H9 (cell line): ENCODE data around the gene PEMT. TPM values are rescaled to one million over a fixed set of nuclear protein-coding genes. Genes with fewer than 3 reads are reported as not detected.

Experiments
- DNase-seq: peaks from one replicate; pipeline ENCODE4 v3.0.0-alpha.2; 2017
- H2AFZ ChIP-seq: one replicate; pipeline ENCODE4 v1.6.1; 2013; ENCODE audit warnings: mild to moderate bottlenecking, low read length, control low read depth, moderate library complexity
- H2AK5ac ChIP-seq: 2 replicates; pipeline ENCODE4 v1.6.1; 2013; ENCODE audit warnings: low read length, control low read depth, mixed read lengths; ENCODE audit not compliant: insufficient read length
- H2BK120ac ChIP-seq: one replicate; pipeline ENCODE4 v1.6.1; 2013; ENCODE audit warnings: low read depth, mild to moderate bottlenecking, low read length, control low read depth, inconsistent platforms; ENCODE audit not compliant: poor library complexity, severe bottlenecking
- H2BK12ac ChIP-seq: 2 replicates; pipeline ENCODE4 v1.6.1; 2013; ENCODE audit warnings: low read length, control low read depth, mixed read lengths, low read depth; ENCODE audit not compliant: insufficient read length
- H2BK15ac ChIP-seq: 2 replicates; pipeline ENCODE4 v1.6.1; 2013; ENCODE audit warnings: low read depth, low read length, control low read depth
- H2BK20ac ChIP-seq: one replicate; pipeline ENCODE4 v1.6.1; 2013; ENCODE audit warnings: low read depth, mild to moderate bottlenecking, low read length, control low read depth, inconsistent platforms; ENCODE audit not compliant: poor library complexity, severe bottlenecking
- H2BK5ac ChIP-seq: 2 replicates; pipeline ENCODE4 v1.6.1; 2013; ENCODE audit warnings: low read length, control low read depth, mixed read lengths; ENCODE audit not compliant: insufficient read length
- H3K14ac ChIP-seq: 2 replicates; pipeline ENCODE4 v1.6.1; 2013; ENCODE audit warnings: low read length, control low read depth; ENCODE audit not compliant: insufficient read depth
- H3K18ac ChIP-seq: 2 replicates; pipeline ENCODE4 v1.6.1; 2013; ENCODE audit warnings: low read depth, mild to moderate bottlenecking, mixed read lengths, low read length, control low read depth; ENCODE audit not compliant: insufficient read length
- H3K23ac ChIP-seq: 2 replicates; pipeline ENCODE4 v1.6.1; 2013; ENCODE audit warnings: low read length, control low read depth, mixed read lengths, low read depth; ENCODE audit not compliant: insufficient read length
- H3K23me2 ChIP-seq: 2 replicates; pipeline ENCODE4 v1.6.1; 2013; ENCODE audit warnings: low read depth, mild to moderate bottlenecking, mixed read lengths, low read length, control low read depth; ENCODE audit not compliant: insufficient read length, poor library complexity, severe bottlenecking
- H3K27ac ChIP-seq: 2 replicates; pipeline ENCODE4 v1.5.1; 2013; ENCODE audit warnings: low read length, control low read depth, mixed read lengths, low read depth; ENCODE audit not compliant: insufficient read length
- H3K27me3 ChIP-seq: 2 replicates; pipeline ENCODE4 v1.6.1; 2013; ENCODE audit warnings: low read length, control low read depth, inconsistent platforms; ENCODE audit not compliant: insufficient read depth
- H3K4ac ChIP-seq: 2 replicates; pipeline ENCODE4 v1.6.1; 2013; ENCODE audit warnings: low read depth, mild to moderate bottlenecking, control low read depth, inconsistent platforms, low read length, moderate library complexity
- H3K4me1 ChIP-seq: 2 replicates; pipeline ENCODE4 v1.6.1; 2013; ENCODE audit warnings: low read length, control low read depth, inconsistent platforms; ENCODE audit not compliant: insufficient read depth
- H3K4me2 ChIP-seq: 2 replicates; pipeline ENCODE4 v1.6.1; 2013; ENCODE audit warnings: low read length, control low read depth, mixed read lengths; ENCODE audit not compliant: insufficient read length, insufficient read depth
- H3K56ac ChIP-seq: 2 replicates; pipeline ENCODE4 v1.6.1; 2013; ENCODE audit warnings: low read depth, mild to moderate bottlenecking, mixed read lengths, low read length, control low read depth; ENCODE audit not compliant: insufficient read length
- H3K79me1 ChIP-seq: 2 replicates; pipeline ENCODE4 v1.6.1; 2013; ENCODE audit warnings: low read depth, mild to moderate bottlenecking, moderate library complexity, low read length, control low read depth, inconsistent platforms; ENCODE audit not compliant: insufficient read depth, poor library complexity, severe bottlenecking
- H3K79me2 ChIP-seq: 2 replicates; pipeline ENCODE4 v1.6.1; 2013; ENCODE audit warnings: low read length, control low read depth, inconsistent platforms; ENCODE audit not compliant: insufficient read depth
- H3K9ac ChIP-seq: 2 replicates; pipeline ENCODE4 v1.6.1; 2013; ENCODE audit warnings: low read length, control low read depth, mixed read lengths; ENCODE audit not compliant: insufficient read length; ENCODE audit errors: extremely low read depth
- H3K9me3 ChIP-seq: one replicate; pipeline ENCODE4 v1.6.1; 2013; ENCODE audit warnings: low read depth, low read length, inconsistent platforms; ENCODE audit not compliant: control insufficient read depth
- H3T11ph ChIP-seq: one replicate; pipeline ENCODE4 v1.6.1; 2013; ENCODE audit warnings: mild to moderate bottlenecking, low read length, control low read depth, inconsistent platforms
- H4K20me1 ChIP-seq: one replicate; pipeline ENCODE4 v1.6.1; 2013; ENCODE audit not compliant: control insufficient read depth, insufficient read length, insufficient read depth
- H4K5ac ChIP-seq: 2 replicates; pipeline ENCODE4 v1.6.1; 2013; ENCODE audit warnings: low read depth, mild to moderate bottlenecking, mixed read lengths, low read length, control low read depth; ENCODE audit not compliant: insufficient read length
- H4K8ac ChIP-seq: replicated peaks from 2 replicates; pipeline ENCODE4 v1.6.1; 2013; ENCODE audit warnings: low read length, control low read depth, mixed read lengths, low read depth; ENCODE audit not compliant: insufficient read length
- H4K91ac ChIP-seq: 2 replicates; pipeline ENCODE4 v1.6.1; 2013; ENCODE audit warnings: low read depth, mild to moderate bottlenecking, moderate library complexity, mixed read lengths, low read length, control low read depth; ENCODE audit not compliant: insufficient read length
- H3K27ac Mint-ChIP-seq, 3 experiments: 2 replicates in 2 of 3; 3 replicates in 1 of 3; pipeline ENCODE4 v1.8.0; 2020 to 2021; ENCODE audit warnings: mixed read lengths in 3 of 3, mild to moderate bottlenecking in 1 of 3, moderate library complexity in 1 of 3
- H3K27me3 Mint-ChIP-seq: 2 replicates; pipeline ENCODE4 v1.8.0; 2021; ENCODE audit warnings: low read depth, mild to moderate bottlenecking, moderate library complexity, mixed read lengths
- H3K36me3 Mint-ChIP-seq, 3 experiments: 2 replicates in 2 of 3; 3 replicates in 1 of 3; pipeline ENCODE4 v1.8.0; 2020 to 2021; ENCODE audit warnings: low read depth in 3 of 3, mixed read lengths in 3 of 3; ENCODE audit not compliant: insufficient read depth in 1 of 3
- H3K4me1 Mint-ChIP-seq, 2 experiments: 2 replicates each; pipeline ENCODE4 v1.8.0; 2020; ENCODE audit warnings: mixed read lengths in 2 of 2
- H3K4me3 Mint-ChIP-seq, 2 experiments: 2 replicates in 1 of 2; 3 replicates in 1 of 2; pipeline ENCODE4 v1.8.0; 2020 to 2021; ENCODE audit warnings: mild to moderate bottlenecking in 2 of 2, mixed read lengths in 2 of 2, moderate library complexity in 1 of 2
- H3K9me3 Mint-ChIP-seq, 2 experiments: 2 replicates in 1 of 2; 3 replicates in 1 of 2; pipeline ENCODE4 v1.8.0; 2020; ENCODE audit warnings: mild to moderate bottlenecking in 2 of 2, mixed read lengths in 2 of 2, moderate library complexity in 1 of 2
- WGBS: extraction: QIAGEN DNeasy Blood & Tissue Kit; methylation state at CpG from one replicate; pipeline ENCODE4 v1.1.7; 2013; ENCODE audit warnings: missing lambda C conversion rate, low lambda C conversion rate, mixed read lengths; ENCODE audit not compliant: insufficient read length; ENCODE audit errors: extremely low coverage; 5-methylcytosine and 5-hydroxymethylcytosine counted together
- total RNA-seq: library from RNA; stranded (reverse); gene quantifications from 2 replicates; pipeline ENCODE4 v1.2.1, GENCODE V29; 2021
- TF ChIP-seq, protein P1 (sequence below): fragments of 200-600 bp; sonication (generic); conservative IDR thresholded peaks from 3 replicates; pipeline ENCODE4 v1.8.0; 2021; ENCODE audit warnings: antibody characterized with exemption, mild to moderate bottlenecking

PEMT gene
- total RNA-seq, 1 experiment from 2014 or later = 63.2 TPM

DNA sequence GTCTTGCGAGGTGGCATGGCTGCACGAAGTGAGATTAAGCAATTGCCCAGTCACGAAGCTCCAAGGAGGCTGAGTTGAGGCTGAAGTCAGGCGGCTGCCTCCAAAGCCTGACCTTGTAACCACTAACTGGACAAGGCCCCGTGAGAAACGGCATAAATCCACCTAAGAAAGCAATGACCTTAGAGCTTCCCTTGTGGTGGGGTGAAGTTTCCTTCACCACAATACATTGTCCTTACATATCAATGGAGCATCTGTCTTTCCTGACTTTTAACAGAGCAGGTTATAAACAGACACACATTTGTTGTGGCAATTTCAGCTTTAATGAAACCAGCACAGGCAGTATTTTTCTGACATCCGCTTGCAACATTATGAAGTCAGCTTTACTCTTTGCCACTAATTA lies 117.2 kb downstream of the PEMT start:
- Histone ChIP-seq H2AFZ (no peak overlapping the region), H3K23ac (no peak overlapping the region), H2BK120ac (no peak overlapping the region), H3K23me2 (peaks cover 4% of the 10 kb centered on the region), H3K9me3 (no peaks in the 10 kb centered on the region), H3K79me2 (peaks cover 3% of the 10 kb centered on the region; the same call in 1 of the 2 replicates), H3K56ac (no peak overlapping the region), H2AK5ac (no peak overlapping the region), H3K4me2 (no peak overlapping the region), H4K20me1 (no peaks in the 10 kb centered on the region), H3T11ph (no peak overlapping the region), H2BK5ac (no peak overlapping the region), H3K9ac (no peak overlapping the region), H4K8ac (no peak overlapping the region), H3K4me1 (no peaks in the 10 kb centered on the region), H3K79me1 (peaks cover 3% of the 10 kb centered on the region), H4K5ac (no peak overlapping the region), H3K27ac (no peak overlapping the region), H3K14ac (no peak overlapping the region), H3K18ac (no peak overlapping the region), H2BK20ac (no peak overlapping the region), H2BK15ac (no peak overlapping the region), H3K27me3 (no peaks in the 10 kb centered on the region), H4K91ac (no peak overlapping the region), H3K4ac (no peak overlapping the region), H2BK12ac (no peak overlapping the region)
- peaks cover 38% of the 10 kb centered on the region for H3K27me3 Mint-ChIP-seq
- peak overlapping the region in 1 of 3 experiments; percentile 76; a peak in 1 of 7 replicates for H3K27ac Mint-ChIP-seq
- H3K9me3 Mint-ChIP-seq = no peaks in the 10 kb centered on the region; a peak in 1 of 5 replicates
- WGBS = no CpG with 5 or more reads among the region's 7 CpGs
- H3K4me1 Mint-ChIP-seq = peaks cover 13 to 15% of the 10 kb centered on the region in 2 experiments
- TF ChIP-seq, protein P1, sequence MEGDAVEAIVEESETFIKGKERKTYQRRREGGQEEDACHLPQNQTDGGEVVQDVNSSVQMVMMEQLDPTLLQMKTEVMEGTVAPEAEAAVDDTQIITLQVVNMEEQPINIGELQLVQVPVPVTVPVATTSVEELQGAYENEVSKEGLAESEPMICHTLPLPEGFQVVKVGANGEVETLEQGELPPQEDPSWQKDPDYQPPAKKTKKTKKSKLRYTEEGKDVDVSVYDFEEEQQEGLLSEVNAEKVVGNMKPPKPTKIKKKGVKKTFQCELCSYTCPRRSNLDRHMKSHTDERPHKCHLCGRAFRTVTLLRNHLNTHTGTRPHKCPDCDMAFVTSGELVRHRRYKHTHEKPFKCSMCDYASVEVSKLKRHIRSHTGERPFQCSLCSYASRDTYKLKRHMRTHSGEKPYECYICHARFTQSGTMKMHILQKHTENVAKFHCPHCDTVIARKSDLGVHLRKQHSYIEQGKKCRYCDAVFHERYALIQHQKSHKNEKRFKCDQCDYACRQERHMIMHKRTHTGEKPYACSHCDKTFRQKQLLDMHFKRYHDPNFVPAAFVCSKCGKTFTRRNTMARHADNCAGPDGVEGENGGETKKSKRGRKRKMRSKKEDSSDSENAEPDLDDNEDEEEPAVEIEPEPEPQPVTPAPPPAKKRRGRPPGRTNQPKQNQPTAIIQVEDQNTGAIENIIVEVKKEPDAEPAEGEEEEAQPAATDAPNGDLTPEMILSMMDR = no peak
- no peak overlapping the region for H3K4me3 Mint-ChIP-seq
- DNase-seq = no peak
- H3K36me3 Mint-ChIP-seq = no peaks in the 10 kb centered on the region; a peak in 1 of 7 replicates
